Activated T-cell treated with anti-CD3 and anti-CD28 coated beads, Interleukin-2, amount 50 U/mL, for 24 hours (primary cell): Measurements from ENCODE around the gene DET1.
"Not testable (repeated sequence)": the region's sequence is repeated elsewhere in the genome, so short reads cannot be mapped to it uniquely, and the experiment has no call there.

Experiments
- DNase-seq: peaks from one replicate; pipeline ENCODE4 v3.0.0-alpha.2; 2020
- H3K27ac Mint-ChIP-seq: 2 replicates; pipeline ENCODE4 v1.8.0; 2020; ENCODE audit warnings: mild to moderate bottlenecking, mixed read lengths
- H3K27me3 Mint-ChIP-seq: 2 replicates; pipeline ENCODE4 v1.8.0; 2020; ENCODE audit warnings: mixed read lengths
- H3K36me3 Mint-ChIP-seq: 2 replicates; pipeline ENCODE4 v1.8.0; 2020; ENCODE audit warnings: low read depth, mixed read lengths
- H3K4me1 Mint-ChIP-seq: 2 replicates; pipeline ENCODE4 v1.8.0; 2020; ENCODE audit warnings: low read depth, mixed read lengths
- H3K4me3 Mint-ChIP-seq: 2 replicates; pipeline ENCODE4 v1.8.0; 2020; ENCODE audit warnings: mild to moderate bottlenecking, moderate library complexity, mixed read lengths
- H3K9me3 Mint-ChIP-seq: 2 replicates; pipeline ENCODE4 v1.8.0; 2020; ENCODE audit warnings: mixed read lengths

Gene DET1

GRCh38 chr15:88548009-88548408 lies 1.5 kb upstream of the DET1 start:
- Mint-ChIP-seq H3K4me1 (peaks cover 23% of the 10 kb centered on the region), H3K36me3 (peaks cover 11% of the 10 kb centered on the region)
- not testable (repeated sequence) for DNase-seq, H3K9me3 Mint-ChIP-seq, H3K27ac Mint-ChIP-seq, H3K4me3 Mint-ChIP-seq, H3K27me3 Mint-ChIP-seq

- Mint-ChIP-seq H3K36me3 (peaks cover 11% of the 10 kb centered on the region), H3K27ac (peak overlapping the region; percentile 96), H3K4me1 (peaks cover 23% of the 10 kb centered on the region), H3K4me3 (peak overlapping the region; percentile 91)
- not testable (repeated sequence) for H3K9me3 Mint-ChIP-seq, H3K27me3 Mint-ChIP-seq, DNase-seq
Measured at GRCh38 chr15:88545578-88546247, 768 bp downstream of the DET1 start.

DNA sequence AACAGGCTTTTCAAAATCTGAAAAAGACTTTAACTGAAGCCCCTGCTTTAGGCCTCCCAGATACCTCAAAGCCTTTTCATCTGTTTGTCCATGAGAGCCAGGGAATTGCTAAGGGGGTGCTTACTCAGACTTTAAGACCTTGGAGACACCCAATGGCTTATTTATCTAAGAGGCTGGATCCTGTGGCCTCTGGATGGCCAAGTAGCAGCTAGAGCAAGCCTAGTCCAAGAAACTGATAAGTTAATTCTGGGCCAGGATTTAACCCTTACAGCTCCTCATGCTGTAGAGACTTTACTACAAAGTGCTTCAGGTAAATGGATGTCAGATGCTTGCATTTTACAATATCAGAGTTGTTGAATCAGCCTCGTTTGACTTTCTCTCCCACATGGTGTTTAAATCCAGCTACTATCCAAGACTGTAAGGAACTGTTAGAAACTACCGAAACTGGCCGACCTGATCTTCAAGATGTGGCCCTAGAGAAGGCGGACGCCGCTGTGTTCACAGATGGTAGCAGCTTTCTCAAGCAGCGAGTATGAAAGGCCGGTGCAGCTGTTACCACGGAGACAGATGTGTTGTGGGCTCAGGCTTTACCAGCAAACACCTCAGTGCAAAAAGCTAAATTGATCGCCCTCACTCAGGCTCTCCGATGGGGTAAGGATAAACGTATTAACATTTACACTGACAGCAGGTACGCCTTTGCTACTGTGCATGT lies 3.3 kb downstream of the DET1 start:
- peaks cover 11% of the 10 kb centered on the region for H3K36me3 Mint-ChIP-seq
- H3K9me3 Mint-ChIP-seq = peaks cover 6% of the 10 kb centered on the region
- no peak overlapping the region for H3K27ac Mint-ChIP-seq
- no peak for DNase-seq
- H3K4me1 Mint-ChIP-seq = peaks cover 23% of the 10 kb centered on the region
- no peaks in the 10 kb centered on the region for H3K27me3 Mint-ChIP-seq
- no peak overlapping the region for H3K4me3 Mint-ChIP-seq

- no peaks in the 10 kb centered on the region for H3K27me3 Mint-ChIP-seq
- H3K4me3 Mint-ChIP-seq = no peak overlapping the region
- H3K9me3 Mint-ChIP-seq = peaks cover 6% of the 10 kb centered on the region
- H3K4me1 Mint-ChIP-seq = peaks cover 23% of the 10 kb centered on the region
- no peak for DNase-seq
- H3K27ac Mint-ChIP-seq = no peak overlapping the region
- H3K36me3 Mint-ChIP-seq = peaks cover 11% of the 10 kb centered on the region
Measured at GRCh38 chr15:88542342-88542733, 4.1 kb downstream of the DET1 start.

DNA sequence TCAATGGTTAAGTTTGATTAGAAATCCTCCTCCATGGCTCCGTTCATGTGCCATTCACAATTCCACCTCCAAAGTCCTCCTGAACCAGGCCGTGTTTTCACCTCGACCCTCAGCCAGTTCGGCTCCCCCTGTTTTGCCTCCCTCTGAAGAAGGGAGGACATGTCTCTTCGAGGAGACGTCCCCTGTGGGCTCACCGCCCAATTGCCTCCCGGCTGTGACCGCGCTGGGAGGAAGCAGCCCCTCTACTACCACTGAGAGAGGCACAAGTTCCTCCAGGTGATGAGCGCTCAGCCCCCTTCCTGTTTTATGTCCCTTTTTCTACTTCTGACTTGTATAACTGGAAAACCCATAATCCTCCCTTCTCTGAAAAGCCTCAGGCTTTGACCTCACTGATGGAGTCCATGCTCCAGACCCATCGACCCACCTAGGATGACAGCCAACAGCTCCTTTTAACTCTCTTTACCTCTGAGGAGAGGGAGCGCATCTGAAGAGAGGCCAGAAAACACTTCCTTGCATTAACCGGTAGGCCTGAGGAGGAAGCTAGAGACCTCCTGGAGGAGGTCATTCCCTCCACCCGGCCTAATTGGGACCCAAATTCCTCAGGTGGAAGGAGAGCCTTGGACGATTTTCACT lies 4.7 kb downstream of the DET1 start:
- DNase-seq = no peak
- peaks cover 11% of the 10 kb centered on the region for H3K36me3 Mint-ChIP-seq
- H3K4me3 Mint-ChIP-seq = no peak overlapping the region
- H3K27me3 Mint-ChIP-seq = no peaks in the 10 kb centered on the region
- H3K27ac Mint-ChIP-seq = peak overlapping the region; percentile 11
- peaks cover 18% of the 10 kb centered on the region for H3K4me1 Mint-ChIP-seq
- peaks cover 2% of the 10 kb centered on the region for H3K9me3 Mint-ChIP-seq

GRCh38 chr15:88541111-88541510 lies 5.4 kb downstream of the DET1 start:
- not testable (repeated sequence) for H3K27ac Mint-ChIP-seq, H3K9me3 Mint-ChIP-seq, H3K27me3 Mint-ChIP-seq, H3K4me3 Mint-ChIP-seq, DNase-seq
- peaks cover 11% of the 10 kb centered on the region for H3K36me3 Mint-ChIP-seq
- peaks cover 15% of the 10 kb centered on the region for H3K4me1 Mint-ChIP-seq

GRCh38 chr15:88540350-88540749 lies 6.1 kb downstream of the DET1 start:
- DNase-seq, H3K9me3 Mint-ChIP-seq, H3K4me3 Mint-ChIP-seq, H3K27me3 Mint-ChIP-seq, H3K27ac Mint-ChIP-seq: not testable (repeated sequence)
- H3K36me3 Mint-ChIP-seq = peaks cover 13% of the 10 kb centered on the region
- peaks cover 10% of the 10 kb centered on the region for H3K4me1 Mint-ChIP-seq

- Mint-ChIP-seq H3K9me3 (no peaks in the 10 kb centered on the region), H3K4me3 (no peak overlapping the region), H3K27me3 (no peaks in the 10 kb centered on the region), H3K4me1 (peaks cover 4% of the 10 kb centered on the region), H3K36me3 (peaks cover 18% of the 10 kb centered on the region), H3K27ac (no peak overlapping the region)
- no peak for DNase-seq
Measured at GRCh38 chr15:88539441-88539840, 7.0 kb downstream of the DET1 start.

GRCh38 chr15:88538972-88539371 lies 7.5 kb downstream of the DET1 start:
- no peaks in the 10 kb centered on the region for H3K27me3 Mint-ChIP-seq

DNA sequence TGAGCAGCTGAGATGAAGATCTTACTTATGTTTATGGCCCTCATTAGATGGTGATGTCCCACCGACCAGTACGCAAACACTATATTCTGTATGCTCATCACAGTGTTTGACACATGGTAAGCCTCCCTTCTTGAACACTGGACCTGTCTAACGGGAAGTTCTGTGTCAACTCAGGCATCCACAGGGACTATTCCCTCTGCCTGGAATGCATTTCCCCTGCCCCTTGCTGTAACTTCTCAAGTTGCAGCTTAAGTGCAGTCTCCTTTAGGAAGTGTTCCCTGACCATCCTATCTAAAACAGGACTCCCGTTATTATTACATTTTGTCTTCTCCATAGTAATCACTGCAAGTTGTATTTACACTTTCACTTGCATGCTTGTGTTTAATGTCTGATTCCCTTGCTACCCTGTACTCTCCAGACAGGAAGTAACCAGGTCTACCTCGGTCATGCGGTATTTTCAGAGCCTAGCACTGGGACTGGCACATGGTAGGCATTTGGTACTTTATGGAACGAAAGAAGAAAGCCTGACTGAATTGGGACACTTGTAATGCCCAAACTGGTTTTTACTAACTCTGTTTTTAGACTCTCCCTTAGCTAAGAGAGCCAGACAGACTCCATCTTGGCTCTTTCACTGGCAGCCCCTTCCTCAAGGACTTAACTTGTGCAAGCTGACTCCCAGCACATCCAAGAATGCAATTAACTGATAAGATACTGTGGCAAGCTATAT lies 8.7 kb downstream of the DET1 start:
- no peaks in the 10 kb centered on the region for H3K9me3 Mint-ChIP-seq
- no peaks in the 10 kb centered on the region for H3K27me3 Mint-ChIP-seq
- no peak overlapping the region for H3K27ac Mint-ChIP-seq
- H3K4me3 Mint-ChIP-seq = no peak overlapping the region
- no peak for DNase-seq
- peaks cover 27% of the 10 kb centered on the region for H3K36me3 Mint-ChIP-seq
- H3K4me1 Mint-ChIP-seq = peaks cover 2% of the 10 kb centered on the region

More at GRCh38 chr15:88538972-88539371, 7.5 kb downstream of the DET1 start:
- Mint-ChIP-seq H3K27ac (no peak overlapping the region), H3K4me3 (no peak overlapping the region), H3K4me1 (peaks cover 2% of the 10 kb centered on the region), H3K9me3 (no peaks in the 10 kb centered on the region), H3K36me3 (peaks cover 22% of the 10 kb centered on the region)
- DNase-seq = no peak

DNA sequence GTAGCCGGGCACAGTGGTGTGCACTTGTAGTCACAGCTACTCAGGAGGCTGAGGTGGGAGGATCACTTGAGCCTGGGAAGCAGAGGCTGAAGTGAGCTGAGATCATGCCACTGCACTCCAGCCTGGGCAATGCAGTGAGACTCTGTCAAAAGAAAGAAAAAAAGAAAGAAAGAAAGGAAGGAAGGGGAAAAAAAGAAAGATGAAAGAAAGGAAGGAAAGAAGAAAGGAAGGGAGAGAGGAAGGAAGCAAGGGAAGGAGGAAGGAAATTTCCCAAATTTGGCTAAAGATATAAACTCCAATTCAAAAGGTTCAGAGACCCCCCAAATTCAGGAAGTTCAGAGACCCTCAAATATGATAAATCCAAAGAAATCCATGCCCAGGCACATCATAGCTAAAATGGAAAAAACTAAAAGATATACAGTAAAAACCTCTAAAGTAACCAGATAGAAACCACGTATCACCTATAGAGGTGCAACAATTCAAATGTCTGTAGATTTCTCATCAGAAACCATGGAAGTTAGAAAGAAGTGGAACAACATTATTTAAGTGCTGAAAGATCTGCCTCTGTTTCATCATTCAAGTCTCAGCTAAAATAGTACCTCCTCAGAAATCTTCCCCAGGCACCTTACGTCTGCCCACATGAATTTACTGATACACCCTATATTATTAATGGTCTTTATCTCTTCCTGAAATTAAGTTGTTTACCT lies 10.7 kb downstream of the DET1 start:
- Mint-ChIP-seq H3K36me3 (peaks cover 41% of the 10 kb centered on the region), H3K27ac (no peak overlapping the region), H3K4me3 (no peak overlapping the region), H3K27me3 (no peaks in the 10 kb centered on the region), H3K9me3 (no peaks in the 10 kb centered on the region), H3K4me1 (peaks cover 2% of the 10 kb centered on the region)
- DNase-seq = no peak

DNA sequence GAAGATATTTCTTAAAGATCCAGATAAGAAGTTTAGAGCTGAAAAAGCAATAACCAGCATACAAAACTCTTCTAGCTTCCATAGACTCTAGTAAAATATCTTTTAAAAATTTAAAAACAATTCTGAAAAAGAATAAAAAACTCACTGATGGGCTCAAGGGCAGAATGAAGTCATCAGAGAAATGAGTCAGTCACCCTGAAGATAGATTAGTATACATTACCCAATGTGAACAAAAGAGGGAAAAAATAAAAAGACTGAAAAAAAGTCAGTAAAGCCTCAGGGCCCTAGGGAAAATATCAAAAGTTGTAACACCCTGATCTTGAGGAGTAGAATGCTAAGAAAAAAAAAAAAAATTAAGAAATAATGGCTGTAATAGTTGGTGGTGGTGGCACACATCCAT lies 11.4 kb downstream of the DET1 start:
- no peak for DNase-seq
- Mint-ChIP-seq H3K36me3 (peaks cover 48% of the 10 kb centered on the region), H3K27ac (no peak overlapping the region), H3K27me3 (no peaks in the 10 kb centered on the region), H3K4me1 (peaks cover 2% of the 10 kb centered on the region), H3K9me3 (no peaks in the 10 kb centered on the region), H3K4me3 (no peak overlapping the region)

- no peak for DNase-seq
- no peaks in the 10 kb centered on the region for H3K27me3 Mint-ChIP-seq
- peaks cover 65% of the 10 kb centered on the region for H3K36me3 Mint-ChIP-seq
- no peak overlapping the region for H3K27ac Mint-ChIP-seq
- H3K4me1 Mint-ChIP-seq = peaks cover 2% of the 10 kb centered on the region
- H3K9me3 Mint-ChIP-seq = no peaks in the 10 kb centered on the region
- no peak overlapping the region for H3K4me3 Mint-ChIP-seq
Measured at GRCh38 chr15:88533376-88533775, 13.1 kb downstream of the DET1 start.

DNA sequence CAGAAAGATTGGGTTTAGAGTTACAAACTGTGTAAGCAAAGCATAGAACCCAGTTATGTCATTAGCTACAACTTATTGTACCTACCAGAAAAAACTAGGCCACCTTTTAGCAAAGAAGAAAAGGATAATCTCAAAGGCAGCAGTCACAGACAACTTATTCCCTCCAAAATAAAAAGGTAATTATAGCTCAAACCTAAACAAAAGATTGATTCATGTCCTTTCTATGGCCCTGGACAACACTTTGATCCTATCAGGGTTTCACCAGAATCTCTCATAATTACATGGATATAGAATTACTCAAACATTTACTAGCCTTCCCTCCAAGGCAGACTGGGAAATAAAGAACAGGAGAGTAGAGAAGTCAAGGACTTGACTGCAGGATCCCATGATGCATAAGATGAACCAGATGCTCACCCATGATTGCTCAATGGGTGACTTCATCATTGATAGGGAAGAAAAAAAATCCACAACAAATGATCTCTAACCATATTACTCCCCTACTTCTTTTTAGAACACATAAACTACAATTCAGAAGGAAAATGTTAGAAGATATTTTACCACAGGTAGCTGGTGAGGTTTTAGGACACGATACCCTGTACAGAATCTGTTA lies 17.4 kb downstream of the DET1 start:
- no peaks in the 10 kb centered on the region for H3K9me3 Mint-ChIP-seq
- no peak overlapping the region for H3K4me3 Mint-ChIP-seq
- no peak overlapping the region for H3K27ac Mint-ChIP-seq
- no peaks in the 10 kb centered on the region for H3K4me1 Mint-ChIP-seq
- H3K27me3 Mint-ChIP-seq = no peaks in the 10 kb centered on the region
- peaks cover 84% of the 10 kb centered on the region for H3K36me3 Mint-ChIP-seq
- no peak for DNase-seq
